DND-41 (cell line): Measurements from ENCODE around the gene MPP2.

Source experiments
- EZH2 ChIP-seq: IDR thresholded peaks from 3 replicates; pipeline ENCODE4 v1.6.1; 2012; ENCODE audit warnings: borderline replicate concordance, low read depth, mild to moderate bottlenecking, moderate library complexity, low read length, inconsistent platforms; ENCODE audit not compliant: severe bottlenecking
- TF ChIP-seq, protein P1 (sequence below): IDR thresholded peaks from 2 replicates; pipeline ENCODE4 v1.5.1; 2012; ENCODE audit warnings: borderline replicate concordance, low read length, moderate library complexity, mild to moderate bottlenecking; ENCODE audit not compliant: poor library complexity, severe bottlenecking; ENCODE audit errors: extremely low read depth

DNA sequence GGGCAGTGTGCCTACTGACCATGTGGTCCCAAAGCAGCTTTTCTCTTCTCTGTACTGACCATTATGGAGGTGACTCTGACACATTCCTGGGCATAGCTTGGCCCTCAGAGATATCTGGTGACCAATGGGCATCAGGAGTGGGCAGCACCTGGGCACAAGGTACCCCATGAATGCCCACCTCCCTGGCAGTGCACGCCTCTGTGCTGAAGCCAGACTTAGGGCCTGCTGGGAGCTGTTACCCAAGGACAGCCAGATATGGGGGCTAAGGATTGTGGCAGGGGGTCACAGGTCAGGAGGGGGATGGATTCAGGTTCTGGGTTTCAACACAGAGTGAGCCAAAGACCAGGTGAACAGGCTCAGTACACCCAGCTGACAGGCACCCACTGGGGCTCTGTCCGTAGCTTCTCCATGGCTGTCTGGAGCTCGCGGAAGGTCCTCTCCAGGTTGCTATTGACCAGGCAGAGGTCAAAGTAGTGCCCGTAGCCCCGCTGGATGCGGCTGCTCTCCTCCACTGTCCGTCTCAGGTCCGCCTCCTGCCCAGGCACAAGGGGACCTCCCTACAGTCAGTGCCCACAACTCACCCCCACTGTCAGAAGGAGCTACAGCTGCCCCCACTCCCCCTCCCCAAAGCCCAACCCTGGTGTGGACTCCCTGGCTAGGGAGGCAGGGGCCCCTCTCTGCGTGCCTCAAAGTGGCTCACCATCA, 29.7 kb downstream of the MPP2 start:
- TF ChIP-seq EZH2 = no peak
- TF ChIP-seq, protein P1, sequence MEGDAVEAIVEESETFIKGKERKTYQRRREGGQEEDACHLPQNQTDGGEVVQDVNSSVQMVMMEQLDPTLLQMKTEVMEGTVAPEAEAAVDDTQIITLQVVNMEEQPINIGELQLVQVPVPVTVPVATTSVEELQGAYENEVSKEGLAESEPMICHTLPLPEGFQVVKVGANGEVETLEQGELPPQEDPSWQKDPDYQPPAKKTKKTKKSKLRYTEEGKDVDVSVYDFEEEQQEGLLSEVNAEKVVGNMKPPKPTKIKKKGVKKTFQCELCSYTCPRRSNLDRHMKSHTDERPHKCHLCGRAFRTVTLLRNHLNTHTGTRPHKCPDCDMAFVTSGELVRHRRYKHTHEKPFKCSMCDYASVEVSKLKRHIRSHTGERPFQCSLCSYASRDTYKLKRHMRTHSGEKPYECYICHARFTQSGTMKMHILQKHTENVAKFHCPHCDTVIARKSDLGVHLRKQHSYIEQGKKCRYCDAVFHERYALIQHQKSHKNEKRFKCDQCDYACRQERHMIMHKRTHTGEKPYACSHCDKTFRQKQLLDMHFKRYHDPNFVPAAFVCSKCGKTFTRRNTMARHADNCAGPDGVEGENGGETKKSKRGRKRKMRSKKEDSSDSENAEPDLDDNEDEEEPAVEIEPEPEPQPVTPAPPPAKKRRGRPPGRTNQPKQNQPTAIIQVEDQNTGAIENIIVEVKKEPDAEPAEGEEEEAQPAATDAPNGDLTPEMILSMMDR = no peak
